HepG2 (cell line): ENCODE measurements around the gene OSBPL10. TPM values are rescaled to one million over a fixed set of nuclear protein-coding genes. Genes with fewer than 3 reads are reported as not detected.
A peak's percentile ranks its signal among the peaks of the same experiment; 100 is the strongest.

Experiments
- ATAC-seq: fragments of 200-7000 bp; cut with Tn5 transposase; 3 replicates; pipeline ENCODE4 v1.9.1; 2020; ENCODE audit warnings: mild to moderate bottlenecking, moderate library complexity
- BruUV-seq: library from RNA; stranded (reverse); fragments of 400-500 nt; replicated peaks from 2 replicates; lab custom pipeline; 2021; lab: Mats Ljungman, UMichigan
- CTCF ChIA-PET: fragments of 300-600 bp; formaldehyde crosslinking; extraction: SDS; loops from one replicate; lab custom pipeline; 2021; ENCODE audit warnings: low total read pairs, inconsistent platforms, low intra/inter-chr PET ratio; lab: Yijun Ruan, JAX
- POLR2A ChIA-PET: fragments of 350-600 bp; sonication (Branson Sonifier 250); formaldehyde crosslinking; loops from one replicate; lab custom pipeline; 2020; ENCODE audit warnings: antibody characterized with exemption, inconsistent platforms; lab: Yijun Ruan, JAX
- DNase-seq: peaks from one replicate; pipeline ENCODE4 v3.0.0-alpha.2; 2015; ENCODE audit warnings: low spot score
- FAIRE-seq: peaks from 3 replicates; lab custom pipeline; 2011; peaks lifted over from hg19 to GRCh38; lab: Jason Lieb, UNC
- H2AFZ ChIP-seq: one replicate; pipeline ENCODE4 v1.6.1; 2011; ENCODE audit warnings: low read length, inconsistent platforms
- H3K27ac ChIP-seq: fragments of 300-600 bp; 3 replicates; pipeline ENCODE4 v1.8.0; 2011; ENCODE audit warnings: mixed run types, mild to moderate bottlenecking, mixed read lengths, low read length, inconsistent platforms; ENCODE audit not compliant: insufficient read depth; ENCODE audit errors: extremely low read length
- H3K27me3 ChIP-seq, 2 experiments: fragments of 200-600 bp in 1 of 2; 2 replicates in 1 of 2; 3 replicates in 1 of 2; pipeline versions ENCODE4 v1.6.0 to v1.8.0; 2011; ENCODE audit warnings: low read length in 2 of 2, mild to moderate bottlenecking in 2 of 2, moderate library complexity in 2 of 2, inconsistent platforms in 1 of 2; ENCODE audit not compliant: insufficient read depth in 2 of 2, control insufficient read depth in 1 of 2
- H3K36me3 ChIP-seq, 2 experiments: fragments of 200-600 bp in 1 of 2; replicated peaks in 1 of 2; 2 replicates in 1 of 2; 3 replicates in 1 of 2; pipeline versions ENCODE4 v1.5.1 to v1.8.0; 2011; ENCODE audit warnings: low read length in 2 of 2, inconsistent platforms in 1 of 2; ENCODE audit not compliant: insufficient read depth in 2 of 2, control insufficient read depth in 1 of 2
- H3K4me1 ChIP-seq: 2 replicates; pipeline ENCODE4 v1.5.1; 2012; ENCODE audit warnings: low read length, inconsistent platforms; ENCODE audit not compliant: insufficient read depth
- H3K4me2 ChIP-seq: 2 replicates; pipeline ENCODE4 v1.6.0; 2011; ENCODE audit warnings: low read depth, low read length, inconsistent platforms
- H3K4me3 ChIP-seq, 3 experiments: fragments of 200-600 bp in 1 of 3; sonication (generic), shearing (Covaris generic) in 1 of 3; replicated peaks in 1 of 3; 2 replicates each; pipeline ENCODE4 v1.5.1; 2011 to 2016; ENCODE audit warnings: low read length in 3 of 3, inconsistent platforms in 2 of 3, low read depth in 2 of 3, mild to moderate bottlenecking in 2 of 3, control low read depth in 1 of 3, mixed read lengths in 1 of 3; ENCODE audit not compliant: insufficient read depth in 1 of 3
- H3K79me2 ChIP-seq: one replicate; pipeline ENCODE4 v1.6.1; 2011; ENCODE audit warnings: low read length, inconsistent platforms; ENCODE audit not compliant: insufficient read depth
- H3K9ac ChIP-seq: 2 replicates; pipeline ENCODE4 v1.6.0; 2011; ENCODE audit warnings: mild to moderate bottlenecking, low read depth, low read length, inconsistent platforms; ENCODE audit not compliant: insufficient read depth
- H3K9me3 ChIP-seq: 2 replicates; pipeline ENCODE4 v1.5.1; 2012; ENCODE audit warnings: mild to moderate bottlenecking, low read length
- H4K20me1 ChIP-seq: 2 replicates; pipeline ENCODE4 v1.6.0; 2011; ENCODE audit warnings: inconsistent platforms, mild to moderate bottlenecking, low read length, moderate library complexity; ENCODE audit not compliant: insufficient read depth
- PHF21A ChIP-seq: sonication (generic); formaldehyde crosslinking; IDR thresholded peaks from 2 replicates; pipeline ENCODE4 v1.5.0; 2020; ENCODE audit warnings: mild to moderate bottlenecking, missing genetic modification reagents
- RXRB ChIP-seq: IDR thresholded peaks from 2 replicates; pipeline ENCODE4 v1.6.1; 2016; ENCODE audit warnings: borderline replicate concordance, missing genetic modification reagents, missing compliant biosample characterization
- TAF15 ChIP-seq: fragments of 200-400 bp; formaldehyde crosslinking; IDR thresholded peaks from one replicate; pipeline ENCODE4 v1.6.1; 2018; ENCODE audit warnings: mild to moderate bottlenecking, low read depth, low read length; ENCODE audit not compliant: poor library complexity, severe bottlenecking
- TOE1 ChIP-seq: sonication (generic); formaldehyde crosslinking; IDR thresholded peaks from 2 replicates; pipeline ENCODE4 v1.4.0; 2020; ENCODE audit warnings: mild to moderate bottlenecking, missing genetic modification reagents
- ZNF30 ChIP-seq: sonication (generic); formaldehyde crosslinking; IDR thresholded peaks from 2 replicates; pipeline ENCODE4 v1.5.0; 2020; ENCODE audit warnings: mild to moderate bottlenecking, missing genetic modification reagents
- ZSCAN29 ChIP-seq: sonication (generic); formaldehyde crosslinking; conservative IDR thresholded peaks from 2 replicates; pipeline ENCODE4 v1.4.0; 2020; ENCODE audit warnings: mild to moderate bottlenecking, missing genetic modification reagents
- whole genome bisulfite sequencing: methylation state at CpG from one replicate; pipeline ENCODE4 v1.1.6; 2017; ENCODE audit warnings: low lambda C conversion rate; 5-methylcytosine and 5-hydroxymethylcytosine counted together
- in situ Hi-C: cut with HindIII; loops from 2 replicates; pipeline ENCODE4 v1.10.0; 2017; ENCODE audit warnings: low pct_unique_long_range_greater_than_20kb; ENCODE audit not compliant: extremely low pct_ligation_motif_present
- intact Hi-C: fragments of 100-400 bp; cut with micrococcal nuclease; formaldehyde crosslinking; loops from one replicate; pipeline ENCODE4 v1.10.0; 2022; ENCODE audit not compliant: unreplicated experiment
- polyA plus RNA-seq, 8 experiments: library from polyadenylated mRNA; depleted of rRNA in 3 of 8; stranded (reverse) in 7 of 8; unstranded in 1 of 8; fragments of >200 nt; fragmentation: Illumina TruSeq in 4 of 8; extraction: Trizol in 4 of 8; gene quantifications; 2 replicates each; pipeline versions ENCODE4 v1.2.1 to v1.2.3, GENCODE V29; 2011 to 2016; ENCODE audit warnings: low read depth in 4 of 8, missing spikeins in 1 of 8, mixed read lengths in 1 of 8; ENCODE audit not compliant: insufficient read depth in 1 of 8
- total RNA-seq, 5 experiments: library from RNA; depleted of rRNA; stranded (reverse); fragments of >200 nt; fragmentation: Illumina TruSeq; extraction: Trizol; gene quantifications; 2 replicates each; pipeline ENCODE4 v1.2.3, GENCODE V29; 2016; ENCODE audit warnings: low read depth in 1 of 5
- TF ChIP-seq, protein P1 (sequence below): sonication (generic); formaldehyde crosslinking; IDR thresholded peaks from 2 replicates; pipeline ENCODE4 v1.5.0; 2020; ENCODE audit warnings: missing genetic modification reagents
- TF ChIP-seq, protein P2 (sequence below): sonication (generic); formaldehyde crosslinking; IDR thresholded peaks from 2 replicates; pipeline ENCODE4 v1.5.1; 2020; ENCODE audit warnings: missing genetic modification reagents, mild to moderate bottlenecking, borderline replicate concordance

OSBPL10 gene
- total and polyA plus RNA-seq, 2 of the 13 experiments (the other 11 are each of a cell fraction or from before 2014, with no cell fraction given) = 10.3 to 28.6 TPM

DNA sequence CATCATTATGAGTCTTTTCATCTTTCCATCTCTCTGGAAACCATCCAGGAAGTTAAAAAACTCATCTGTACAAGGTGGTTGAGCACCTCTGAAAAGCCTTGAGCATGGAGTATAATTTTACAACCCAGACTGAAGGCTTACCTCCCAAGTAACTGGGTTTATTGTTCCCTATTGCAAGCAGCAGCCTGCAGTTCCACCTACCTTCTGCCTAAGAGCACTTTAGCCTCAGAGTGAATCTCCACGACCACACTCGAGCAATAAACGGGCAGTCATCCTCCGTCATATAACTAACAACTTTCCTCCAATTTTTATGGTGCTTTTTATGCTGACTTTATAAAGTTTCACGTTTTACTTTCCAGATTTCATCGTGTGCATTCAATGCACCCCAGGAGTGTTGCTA lies 32.8 kb downstream of the OSBPL10 start:
- H3K36me3 ChIP-seq = no peaks in the 10 kb centered on the region
- H3K9ac ChIP-seq = no peak overlapping the region
- POLR2A ChIA-PET = no interaction called here
- BruUV-seq = no TSS peak
- H3K4me3 ChIP-seq = no peak overlapping the region
- ATAC-seq (no peak), DNase-seq (no peak), FAIRE-seq (no peak)
- H3K4me1 ChIP-seq = peaks cover 50% of the 10 kb centered on the region
- peaks cover 63% of the 10 kb centered on the region for H3K79me2 ChIP-seq
- no peaks in the 10 kb centered on the region for H3K9me3 ChIP-seq
- H3K27ac ChIP-seq = no peak overlapping the region
- in situ Hi-C loops = no loop called here
- intact Hi-C loops = no loop called here
- no peaks in the 10 kb centered on the region for H3K27me3 ChIP-seq
- CTCF ChIA-PET = no interaction called here
- no peaks in the 10 kb centered on the region for H4K20me1 ChIP-seq
- H3K4me2 ChIP-seq = 0 out of 2 replicates have a peak overlapping the region, but pooled peaks have one; percentile 8
- TF ChIP-seq TAF15 (no peak), ZSCAN29 (CRISPR knock-in tag) (no peak), PHF21A (CRISPR knock-in tag) (0 out of 2 replicates have a peak, but pooled peaks have one; percentile 19), ZNF30 (CRISPR knock-in tag) (no peak)
- TF ChIP-seq, protein P1, sequence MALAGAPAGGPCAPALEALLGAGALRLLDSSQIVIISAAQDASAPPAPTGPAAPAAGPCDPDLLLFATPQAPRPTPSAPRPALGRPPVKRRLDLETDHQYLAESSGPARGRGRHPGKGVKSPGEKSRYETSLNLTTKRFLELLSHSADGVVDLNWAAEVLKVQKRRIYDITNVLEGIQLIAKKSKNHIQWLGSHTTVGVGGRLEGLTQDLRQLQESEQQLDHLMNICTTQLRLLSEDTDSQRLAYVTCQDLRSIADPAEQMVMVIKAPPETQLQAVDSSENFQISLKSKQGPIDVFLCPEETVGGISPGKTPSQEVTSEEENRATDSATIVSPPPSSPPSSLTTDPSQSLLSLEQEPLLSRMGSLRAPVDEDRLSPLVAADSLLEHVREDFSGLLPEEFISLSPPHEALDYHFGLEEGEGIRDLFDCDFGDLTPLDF (CRISPR knock-in tag) = no peak
- 88% methylated on average over 6 of the region's 6 CpGs for WGBS
- H2AFZ ChIP-seq = no peak overlapping the region

DNA sequence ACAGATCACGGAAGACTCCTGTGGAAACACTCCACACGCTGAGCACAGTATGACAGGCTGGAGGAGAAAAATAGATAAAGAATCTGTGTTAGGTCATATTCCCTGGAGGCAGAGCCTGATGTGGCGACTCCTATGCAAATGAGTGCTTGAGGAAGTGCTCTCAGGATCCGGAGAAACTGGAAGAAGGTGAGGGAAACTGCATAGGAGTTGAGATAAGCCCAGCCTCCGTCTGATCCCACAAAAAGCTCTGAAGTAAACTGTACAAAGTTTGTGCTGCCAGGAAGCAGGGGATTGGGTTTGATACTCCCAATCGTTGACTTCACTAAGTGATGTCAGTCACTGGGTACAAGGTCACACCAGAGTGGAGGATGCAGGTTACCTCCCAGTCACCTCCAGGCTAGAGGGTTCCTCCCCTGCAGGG lies 33.4 kb downstream of the OSBPL10 start:
- no TSS peak for BruUV-seq
- H3K79me2 ChIP-seq = peaks cover 68% of the 10 kb centered on the region
- no peak overlapping the region for H3K27ac ChIP-seq
- in situ Hi-C loops (no loop called here), intact Hi-C loops (no loop called here)
- no peak overlapping the region for H2AFZ ChIP-seq
- H3K9ac ChIP-seq = no peak overlapping the region
- DNase-seq (no peak), ATAC-seq (peak; percentile 20; the same call in 2 of the 3 replicates), FAIRE-seq (no peak)
- no peaks in the 10 kb centered on the region for H3K9me3 ChIP-seq
- 56% methylated on average over 6 of the region's 6 CpGs for WGBS
- H3K4me1 ChIP-seq = peaks cover 56% of the 10 kb centered on the region
- POLR2A ChIA-PET = no interaction called here
- CTCF ChIA-PET = no interaction called here
- no peaks in the 10 kb centered on the region for H3K36me3 ChIP-seq
- no peak overlapping the region for H3K4me3 ChIP-seq
- H3K27me3 ChIP-seq = no peaks in the 10 kb centered on the region
- H3K4me2 ChIP-seq = no peak overlapping the region
- no peaks in the 10 kb centered on the region for H4K20me1 ChIP-seq
- TF ChIP-seq, protein P2, sequence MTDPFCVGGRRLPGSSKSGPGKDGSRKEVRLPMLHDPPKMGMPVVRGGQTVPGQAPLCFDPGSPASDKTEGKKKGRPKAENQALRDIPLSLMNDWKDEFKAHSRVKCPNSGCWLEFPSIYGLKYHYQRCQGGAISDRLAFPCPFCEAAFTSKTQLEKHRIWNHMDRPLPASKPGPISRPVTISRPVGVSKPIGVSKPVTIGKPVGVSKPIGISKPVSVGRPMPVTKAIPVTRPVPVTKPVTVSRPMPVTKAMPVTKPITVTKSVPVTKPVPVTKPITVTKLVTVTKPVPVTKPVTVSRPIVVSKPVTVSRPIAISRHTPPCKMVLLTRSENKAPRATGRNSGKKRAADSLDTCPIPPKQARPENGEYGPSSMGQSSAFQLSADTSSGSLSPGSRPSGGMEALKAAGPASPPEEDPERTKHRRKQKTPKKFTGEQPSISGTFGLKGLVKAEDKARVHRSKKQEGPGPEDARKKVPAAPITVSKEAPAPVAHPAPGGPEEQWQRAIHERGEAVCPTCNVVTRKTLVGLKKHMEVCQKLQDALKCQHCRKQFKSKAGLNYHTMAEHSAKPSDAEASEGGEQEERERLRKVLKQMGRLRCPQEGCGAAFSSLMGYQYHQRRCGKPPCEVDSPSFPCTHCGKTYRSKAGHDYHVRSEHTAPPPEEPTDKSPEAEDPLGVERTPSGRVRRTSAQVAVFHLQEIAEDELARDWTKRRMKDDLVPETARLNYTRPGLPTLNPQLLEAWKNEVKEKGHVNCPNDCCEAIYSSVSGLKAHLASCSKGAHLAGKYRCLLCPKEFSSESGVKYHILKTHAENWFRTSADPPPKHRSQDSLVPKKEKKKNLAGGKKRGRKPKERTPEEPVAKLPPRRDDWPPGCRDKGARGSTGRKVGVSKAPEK (CRISPR knock-in tag) = no peak
- 0 out of 2 replicates have a peak, but pooled peaks have one; percentile 19 for TF ChIP-seq RXRB (CRISPR knock-in tag)
- no peak for TF ChIP-seq TOE1 (CRISPR knock-in tag)
